K562 (cell line): ENCODE results near the gene SLC6A14. TPM values are rescaled to one million over a fixed set of nuclear protein-coding genes. Genes with fewer than 3 reads are reported as not detected.

Source experiments
- ATAC-seq: fragments of 200-7000 bp; cut with Tn5 transposase; 3 replicates; pipeline ENCODE4 v1.9.1; 2020; ENCODE audit warnings: moderate library complexity
- BruUV-seq: library from RNA; stranded (reverse); fragments of 400-500 nt; replicated peaks from 2 replicates; lab custom pipeline; 2021; lab: Mats Ljungman, UMichigan
- CTCF ChIA-PET: fragments of 300-600 bp; formaldehyde crosslinking; extraction: SDS; loops from one replicate; lab custom pipeline; 2021; ENCODE audit warnings: low intra/inter-chr PET ratio; lab: Yijun Ruan, JAX
- POLR2A ChIA-PET: fragments of 300-600, 350-650 bp; sonication (Branson Sonifier 250); formaldehyde crosslinking; extraction: SDS; loops from one replicate; lab custom pipeline; 2021; ENCODE audit warnings: antibody characterized with exemption, inconsistent platforms; lab: Yijun Ruan, JAX
- DNase-seq, 4 experiments: peaks; one replicate each; pipeline versions ENCODE4 v3.0.0 to v3.0.0-alpha.2; 2011 to 2018; ENCODE audit warnings: low spot score in 3 of 4, mixed read lengths in 3 of 4; ENCODE audit errors: extremely low read depth in 1 of 4
- FAIRE-seq: peaks from 2 replicates; lab custom pipeline; 2011; peaks lifted over from hg19 to GRCh38; lab: Jason Lieb, UNC
- H2AFZ ChIP-seq: 2 replicates; pipeline ENCODE4 v1.6.0; 2011; ENCODE audit warnings: low read depth, low read length, control low read depth, inconsistent platforms
- H3K27ac ChIP-seq: fragments of 200-600 bp; 3 replicates; pipeline ENCODE4 v1.8.0; 2011; ENCODE audit warnings: low read depth, mild to moderate bottlenecking, control low read depth, inconsistent platforms, low read length, moderate library complexity, mixed read lengths; ENCODE audit errors: extremely low read depth
- H3K27me3 ChIP-seq, 2 experiments: fragments of 300-600 bp in 1 of 2; 2 replicates in 1 of 2; 3 replicates in 1 of 2; pipeline versions ENCODE4 v1.6.0 to v1.8.0; 2011; ENCODE audit warnings: inconsistent platforms in 2 of 2, low read length in 2 of 2, mild to moderate bottlenecking in 1 of 2, mixed read lengths in 1 of 2, moderate library complexity in 1 of 2; ENCODE audit not compliant: control insufficient read depth in 2 of 2, insufficient read depth in 2 of 2
- H3K36me3 ChIP-seq: fragments of 300-600 bp; 3 replicates; pipeline ENCODE4 v1.8.0; 2011; ENCODE audit warnings: mild to moderate bottlenecking, low read length, inconsistent platforms; ENCODE audit not compliant: control insufficient read depth, insufficient read depth
- H3K4me1 ChIP-seq, 2 experiments: fragments of 200-600 bp in 1 of 2; replicated peaks in 1 of 2; 2 replicates in 1 of 2; 3 replicates in 1 of 2; pipeline versions ENCODE4 v1.5.1 to v1.8.0; 2011; ENCODE audit warnings: inconsistent platforms in 2 of 2, low read length in 2 of 2, mild to moderate bottlenecking in 1 of 2, mixed read lengths in 1 of 2, moderate library complexity in 1 of 2; ENCODE audit not compliant: control insufficient read depth in 2 of 2, insufficient read depth in 2 of 2
- H3K4me2 ChIP-seq: 2 replicates; pipeline ENCODE4 v1.6.1; 2011; ENCODE audit warnings: low read length, control low read depth, inconsistent platforms, mixed read lengths; ENCODE audit not compliant: insufficient read depth
- H3K4me3 ChIP-seq: fragments of 200-600 bp; sonication (generic), shearing (Covaris generic); 2 replicates; pipeline ENCODE4 v1.5.1; 2016; ENCODE audit warnings: control low read depth, inconsistent platforms
- H3K79me2 ChIP-seq: fragments of 200-600 bp; 3 replicates; pipeline ENCODE4 v1.8.0; 2011; ENCODE audit warnings: low read length, inconsistent platforms; ENCODE audit not compliant: control insufficient read depth, insufficient read depth
- H3K9ac ChIP-seq, 2 experiments: 2 replicates each; pipeline versions ENCODE4 v1.6.0 to v1.6.1; 2011; ENCODE audit warnings: low read depth in 2 of 2, low read length in 2 of 2, control low read depth in 1 of 2, inconsistent platforms in 1 of 2, mild to moderate bottlenecking in 1 of 2, mixed read lengths in 1 of 2; ENCODE audit not compliant: insufficient read depth in 1 of 2
- H3K9me1 ChIP-seq: one replicate; pipeline ENCODE4 v1.6.0; 2011; ENCODE audit warnings: inconsistent platforms, mild to moderate bottlenecking, low read length, moderate library complexity; ENCODE audit not compliant: control insufficient read depth, insufficient read depth
- H3K9me3 ChIP-seq: replicated peaks from 2 replicates; pipeline ENCODE4 v1.5.1; 2011; ENCODE audit warnings: low read depth, low read length, inconsistent platforms; ENCODE audit not compliant: control insufficient read depth, insufficient read depth
- H4K20me1 ChIP-seq: replicated peaks from 2 replicates; pipeline ENCODE4 v1.6.1; 2011; ENCODE audit warnings: low read length, inconsistent platforms, mixed read lengths; ENCODE audit not compliant: control insufficient read depth, insufficient read depth
- CCNT2 ChIP-seq: IDR thresholded peaks from 2 replicates; pipeline ENCODE4 v1.6.1; 2011; ENCODE audit warnings: borderline replicate concordance, low read depth, mild to moderate bottlenecking, moderate library complexity, mixed read lengths, low read length; ENCODE audit not compliant: insufficient read length; ENCODE audit errors: extremely low read depth
- EHMT2 ChIP-seq: fragments of 450-650 bp; IDR thresholded peaks from 2 replicates; pipeline ENCODE4 v1.6.1; 2018; ENCODE audit warnings: antibody characterized with exemption
- ELF4 ChIP-seq: fragments of 450-650 bp; formaldehyde crosslinking; IDR thresholded peaks from 2 replicates; pipeline ENCODE4 v1.4.0; 2022; ENCODE audit warnings: missing genetic modification characterization
- FOXJ2 ChIP-seq: fragments of 200-800 bp; sonication (Bioruptor generic); IDR thresholded peaks from 2 replicates; pipeline ENCODE4 v1.6.1; 2016; ENCODE audit warnings: missing genetic modification characterization, missing compliant biosample characterization
- FOXM1 ChIP-seq, 2 experiments: fragments of 450-650 bp in 1 of 2; sonication (generic) in 1 of 2; formaldehyde crosslinking in 1 of 2; IDR thresholded peaks; 2 replicates each; pipeline versions ENCODE4 v1.6.1 to v1.9.0; 2017 to 2022; ENCODE audit warnings: low read depth in 2 of 2, mild to moderate bottlenecking in 2 of 2, missing genetic modification reagents in 1 of 2, moderate library complexity in 1 of 2
- MXI1 ChIP-seq: IDR thresholded peaks from 2 replicates; pipeline ENCODE4 v1.6.1; 2011; ENCODE audit warnings: low read depth, mild to moderate bottlenecking, improper control_type of control experiment, low read length
- PML ChIP-seq: IDR thresholded peaks from 2 replicates; pipeline ENCODE4 v1.6.1; 2012; ENCODE audit warnings: low read length, inconsistent platforms
- SAFB ChIP-seq: fragments of 200-400 bp; formaldehyde crosslinking; IDR thresholded peaks from 2 replicates; pipeline ENCODE4 v1.6.1; 2017; ENCODE audit warnings: low read depth, low read length, borderline replicate concordance
- SRSF7 ChIP-seq: fragments of 200-400 bp; formaldehyde crosslinking; optimal IDR thresholded peaks from 2 replicates; pipeline ENCODE3; 2017; ENCODE audit warnings: mild to moderate bottlenecking, low read depth, low read length
- THAP12 ChIP-seq: fragments of 250-450 bp; sonication (Bioruptor Pico); IDR thresholded peaks from 2 replicates; pipeline ENCODE4 v1.9.0; 2021; ENCODE audit warnings: mild to moderate bottlenecking, inconsistent platforms
- in situ Hi-C: fragments of 300-500 bp; cut with MboI; formaldehyde crosslinking; loops from 4 replicates; pipeline ENCODE4 v1.15.0; 2018; ENCODE audit warnings: inconsistent platforms, mixed read lengths
- intact Hi-C: fragments of 100-400 bp; cut with micrococcal nuclease; formaldehyde crosslinking; loops from 2 replicates; pipeline ENCODE4 v1.14.2; 2022
- polyA plus RNA-seq, 8 experiments: library from polyadenylated mRNA; depleted of rRNA in 4 of 8; stranded (reverse) in 5 of 8; unstranded in 3 of 8; fragments of >200 nt; fragmentation: Nextera tagmentation in 2 of 8; fragmentation: Illumina TruSeq in 1 of 8; extraction: Ambion mirVana in 2 of 8; extraction: Trizol in 1 of 8; gene quantifications; 2 replicates each; pipeline versions ENCODE4 v1.2.1 to v1.2.3, GENCODE V29; 2011 to 2014; ENCODE audit warnings: inconsistent platforms in 1 of 8, missing spikeins in 1 of 8
- total RNA-seq, 7 experiments: library from RNA; depleted of rRNA in 6 of 7; stranded (reverse); fragments of >200 nt in 6 of 7; fragmentation: Illumina TruSeq in 2 of 7; extraction: Trizol in 2 of 7; gene quantifications; 2 replicates each; pipeline versions ENCODE4 v1.2.1 to v1.2.3, GENCODE V29; 2011 to 2021; ENCODE audit warnings: low replicate concordance in 1 of 7
- TF ChIP-seq, protein P1 (sequence below), 2 experiments: IDR thresholded peaks; 2 replicates each; pipeline ENCODE4 v1.6.1; 2012; ENCODE audit warnings: improper control_type of control experiment in 2 of 2, low read depth in 2 of 2, low read length in 2 of 2, borderline replicate concordance in 1 of 2
- TF ChIP-seq, protein P2 (sequence below): fragments of 450-650 bp; formaldehyde crosslinking; IDR thresholded peaks from 2 replicates; pipeline ENCODE4 v1.4.0; 2022; ENCODE audit warnings: mild to moderate bottlenecking, moderate library complexity

The SLC6A14 gene
- total and polyA plus RNA-seq, 9 of the 15 experiments (the other 6 are each of a cell fraction or from before 2014, with no cell fraction given): 0.04 TPM; not detected in 8

DNA sequence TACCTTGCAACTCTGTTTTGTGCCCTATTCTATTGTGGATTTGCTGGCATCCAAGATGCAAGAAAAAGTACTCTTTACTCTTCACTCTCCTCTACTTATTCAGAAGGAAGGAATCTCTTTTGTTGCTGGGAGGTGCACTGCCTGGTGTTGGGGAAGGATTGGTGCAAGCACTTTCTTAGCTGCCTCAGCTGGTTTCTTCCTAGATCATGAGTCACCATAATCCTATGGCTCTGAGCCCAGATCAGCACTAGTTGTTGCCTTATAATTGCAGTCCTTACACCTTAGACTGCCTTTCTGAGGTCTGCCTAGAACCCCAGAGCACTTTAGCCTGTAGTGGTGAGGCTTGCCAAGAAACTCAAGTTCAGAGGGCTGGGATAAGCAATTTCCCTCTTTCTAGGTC lies 63.4 kb downstream of the SLC6A14 start:
- no peak for DNase-seq
- TF ChIP-seq, protein P1, sequence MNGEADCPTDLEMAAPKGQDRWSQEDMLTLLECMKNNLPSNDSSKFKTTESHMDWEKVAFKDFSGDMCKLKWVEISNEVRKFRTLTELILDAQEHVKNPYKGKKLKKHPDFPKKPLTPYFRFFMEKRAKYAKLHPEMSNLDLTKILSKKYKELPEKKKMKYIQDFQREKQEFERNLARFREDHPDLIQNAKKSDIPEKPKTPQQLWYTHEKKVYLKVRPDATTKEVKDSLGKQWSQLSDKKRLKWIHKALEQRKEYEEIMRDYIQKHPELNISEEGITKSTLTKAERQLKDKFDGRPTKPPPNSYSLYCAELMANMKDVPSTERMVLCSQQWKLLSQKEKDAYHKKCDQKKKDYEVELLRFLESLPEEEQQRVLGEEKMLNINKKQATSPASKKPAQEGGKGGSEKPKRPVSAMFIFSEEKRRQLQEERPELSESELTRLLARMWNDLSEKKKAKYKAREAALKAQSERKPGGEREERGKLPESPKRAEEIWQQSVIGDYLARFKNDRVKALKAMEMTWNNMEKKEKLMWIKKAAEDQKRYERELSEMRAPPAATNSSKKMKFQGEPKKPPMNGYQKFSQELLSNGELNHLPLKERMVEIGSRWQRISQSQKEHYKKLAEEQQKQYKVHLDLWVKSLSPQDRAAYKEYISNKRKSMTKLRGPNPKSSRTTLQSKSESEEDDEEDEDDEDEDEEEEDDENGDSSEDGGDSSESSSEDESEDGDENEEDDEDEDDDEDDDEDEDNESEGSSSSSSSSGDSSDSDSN (IDR thresholded peaks at IDR 0.05; ENCODE audit: borderline replicate concordance in 1 of 2, low read depth in 2 of 2, low read length in 2 of 2): no peak
- TF ChIP-seq SRSF7: no peak
- no peak for TF ChIP-seq FOXJ2
- TF ChIP-seq PML: no peak
- TF ChIP-seq ELF4 (CRISPR knock-in tag): no peak
- TF ChIP-seq, protein P2, sequence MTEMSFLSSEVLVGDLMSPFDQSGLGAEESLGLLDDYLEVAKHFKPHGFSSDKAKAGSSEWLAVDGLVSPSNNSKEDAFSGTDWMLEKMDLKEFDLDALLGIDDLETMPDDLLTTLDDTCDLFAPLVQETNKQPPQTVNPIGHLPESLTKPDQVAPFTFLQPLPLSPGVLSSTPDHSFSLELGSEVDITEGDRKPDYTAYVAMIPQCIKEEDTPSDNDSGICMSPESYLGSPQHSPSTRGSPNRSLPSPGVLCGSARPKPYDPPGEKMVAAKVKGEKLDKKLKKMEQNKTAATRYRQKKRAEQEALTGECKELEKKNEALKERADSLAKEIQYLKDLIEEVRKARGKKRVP (CRISPR knock-in tag): no peak
- no peak for TF ChIP-seq EHMT2
- TF ChIP-seq SAFB: no peak
- TF ChIP-seq CCNT2: no peak
- no peak for TF ChIP-seq MXI1
- TF ChIP-seq FOXM1 (IDR thresholded peaks at IDR 0.05; ENCODE audit: low read depth): no peak
- no peak for TF ChIP-seq FOXM1 (CRISPR knock-in tag; IDR thresholded peaks at IDR 0.05; ENCODE audit: low read depth)
- TF ChIP-seq THAP12: no peak
- no peak overlapping the region for H3K9ac ChIP-seq
- H3K27me3 ChIP-seq: no peaks in the 10 kb centered on the region
- no peak overlapping the region for H3K27ac ChIP-seq
- H3K4me1 ChIP-seq: no peaks in the 10 kb centered on the region
- no peak overlapping the region for H2AFZ ChIP-seq
- no peaks in the 10 kb centered on the region for H3K9me3 ChIP-seq
- no peak overlapping the region for H3K4me3 ChIP-seq
- no peak overlapping the region for H3K4me2 ChIP-seq
- no peak for FAIRE-seq
- BruUV-seq: no TSS peak
- no peaks in the 10 kb centered on the region for H3K36me3 ChIP-seq
- ATAC-seq: no peak
- no peaks in the 10 kb centered on the region for H4K20me1 ChIP-seq
- CTCF ChIA-PET: no interaction called here
- intact Hi-C loops (no loop called here), in situ Hi-C loops (no loop called here)
- H3K79me2 ChIP-seq: no peaks in the 10 kb centered on the region
- no peaks in the 10 kb centered on the region for H3K9me1 ChIP-seq
- POLR2A ChIA-PET: no interaction called here
